ENCODE results near the gene RAB7B. TPM values are rescaled to one million over a fixed set of nuclear protein-coding genes. Genes with fewer than 3 reads are reported as not detected.

RAB7B gene
- total RNA-seq, 1 donor from 2014 or later: not detected

DNA sequence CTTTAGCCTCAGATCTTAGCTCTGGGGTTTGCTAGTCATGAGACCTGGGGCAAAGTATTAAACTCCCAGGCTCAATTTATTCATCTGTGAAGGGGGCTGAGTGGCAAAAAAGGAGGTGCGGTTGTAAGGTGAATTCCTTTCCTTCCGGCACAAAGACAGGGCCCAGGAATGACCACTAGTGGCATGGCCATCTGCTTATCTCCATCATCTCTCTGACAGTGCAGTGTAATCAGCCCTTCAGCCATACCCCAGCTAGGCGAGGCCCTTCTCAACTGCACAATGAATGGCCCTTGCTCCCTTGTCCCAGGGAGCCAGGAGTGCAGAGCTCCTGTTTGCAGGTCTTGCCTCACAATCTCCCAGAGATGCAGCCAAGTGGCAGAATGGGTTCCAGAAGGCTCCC is 54.3 kb downstream of the RAB7B start:
- Histone ChIP-seq H4K20me1 (ENCODE audit: low read depth) (no peaks in the 10 kb centered on the region), H3F3A (ENCODE audit: low read depth) (no peaks in the 10 kb centered on the region), H3K9ac (no peak overlapping the region), H3K4me2 (no peak overlapping the region), H3K27ac (no peak overlapping the region), H3K4me3 (no peak overlapping the region), H3K79me2 (ENCODE audit: low read depth) (no peaks in the 10 kb centered on the region), H3K27me3 (no peaks in the 10 kb centered on the region), H2AFZ (replicated peaks) (no peak overlapping the region), H3K36me3 (no peaks in the 10 kb centered on the region), H3K4me1 (peaks cover under 1% of the 10 kb centered on the region), H3K9me3 (ENCODE audit: low read depth) (no peaks in the 10 kb centered on the region)
- Mint-ChIP-seq H3K27me3 (ENCODE audit: insufficient read depth, low read depth) (peaks cover 5% of the 10 kb centered on the region), H3K27ac (no peak overlapping the region), H3K9me3 (no peaks in the 10 kb centered on the region), H3K4me1 (peaks cover 8% of the 10 kb centered on the region), H3K4me3 (no peak overlapping the region), H3K36me3 (no peaks in the 10 kb centered on the region)
- TF ChIP-seq EZH2 (IDR thresholded peaks at IDR 0.05) (no peak), EZH2phosphoT487 (IDR thresholded peaks at IDR 0.05) (no peak)
- TF ChIP-seq, protein P1, sequence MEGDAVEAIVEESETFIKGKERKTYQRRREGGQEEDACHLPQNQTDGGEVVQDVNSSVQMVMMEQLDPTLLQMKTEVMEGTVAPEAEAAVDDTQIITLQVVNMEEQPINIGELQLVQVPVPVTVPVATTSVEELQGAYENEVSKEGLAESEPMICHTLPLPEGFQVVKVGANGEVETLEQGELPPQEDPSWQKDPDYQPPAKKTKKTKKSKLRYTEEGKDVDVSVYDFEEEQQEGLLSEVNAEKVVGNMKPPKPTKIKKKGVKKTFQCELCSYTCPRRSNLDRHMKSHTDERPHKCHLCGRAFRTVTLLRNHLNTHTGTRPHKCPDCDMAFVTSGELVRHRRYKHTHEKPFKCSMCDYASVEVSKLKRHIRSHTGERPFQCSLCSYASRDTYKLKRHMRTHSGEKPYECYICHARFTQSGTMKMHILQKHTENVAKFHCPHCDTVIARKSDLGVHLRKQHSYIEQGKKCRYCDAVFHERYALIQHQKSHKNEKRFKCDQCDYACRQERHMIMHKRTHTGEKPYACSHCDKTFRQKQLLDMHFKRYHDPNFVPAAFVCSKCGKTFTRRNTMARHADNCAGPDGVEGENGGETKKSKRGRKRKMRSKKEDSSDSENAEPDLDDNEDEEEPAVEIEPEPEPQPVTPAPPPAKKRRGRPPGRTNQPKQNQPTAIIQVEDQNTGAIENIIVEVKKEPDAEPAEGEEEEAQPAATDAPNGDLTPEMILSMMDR (IDR thresholded peaks at IDR 0.05): no peak
- no peak for DNase-seq (ENCODE audit: low spot score)

DNA sequence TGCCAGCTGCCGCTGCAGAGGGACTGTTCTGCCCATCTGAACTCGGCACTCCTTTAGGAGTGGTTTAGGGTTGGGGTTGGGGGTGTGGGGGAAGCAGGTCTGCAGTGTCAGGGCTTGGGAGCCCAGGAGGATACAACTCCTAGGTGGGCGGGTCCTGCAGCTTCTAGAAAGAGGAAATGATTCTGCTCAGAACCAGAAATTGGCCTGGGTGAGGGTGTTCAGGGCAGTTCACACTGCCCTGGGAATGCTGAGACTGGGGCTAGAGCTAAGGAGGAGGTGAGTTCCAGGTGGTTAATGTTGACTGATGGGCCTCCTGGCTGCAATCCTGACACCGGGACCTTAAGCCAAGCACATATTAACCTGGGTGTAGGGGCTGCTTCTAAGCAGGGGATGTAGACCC is 55.2 kb downstream of the RAB7B start:
- Mint-ChIP-seq H3K9me3 (no peaks in the 10 kb centered on the region), H3K4me1 (peaks cover 10% of the 10 kb centered on the region), H3K27me3 (ENCODE audit: insufficient read depth, low read depth) (peaks cover 7% of the 10 kb centered on the region), H3K36me3 (no peaks in the 10 kb centered on the region), H3K27ac (no peak overlapping the region), H3K4me3 (no peak overlapping the region)
- H3K27ac ChIP-seq: no peak overlapping the region
- H3K4me3 ChIP-seq: no peak overlapping the region
- no peaks in the 10 kb centered on the region for H3K27me3 ChIP-seq
- TF ChIP-seq EZH2 (IDR thresholded peaks at IDR 0.05) (no peak), EZH2phosphoT487 (IDR thresholded peaks at IDR 0.05) (no peak)
- TF ChIP-seq, protein P1 (IDR thresholded peaks at IDR 0.05): no peak
- DNase-seq (ENCODE audit: low spot score): no peak
- no peaks in the 10 kb centered on the region for H3K9me3 ChIP-seq (ENCODE audit: low read depth)
- no peaks in the 10 kb centered on the region for H3K36me3 ChIP-seq
- no peak overlapping the region for H2AFZ ChIP-seq (replicated peaks)
- no peaks in the 10 kb centered on the region for H3K79me2 ChIP-seq (ENCODE audit: low read depth)
- H3K4me1 ChIP-seq: peaks cover 9% of the 10 kb centered on the region
- H3F3A ChIP-seq (ENCODE audit: low read depth): no peaks in the 10 kb centered on the region
- H3K4me2 ChIP-seq: no peak overlapping the region
- no peak overlapping the region for H3K9ac ChIP-seq
- H4K20me1 ChIP-seq (ENCODE audit: low read depth): no peaks in the 10 kb centered on the region

DNA sequence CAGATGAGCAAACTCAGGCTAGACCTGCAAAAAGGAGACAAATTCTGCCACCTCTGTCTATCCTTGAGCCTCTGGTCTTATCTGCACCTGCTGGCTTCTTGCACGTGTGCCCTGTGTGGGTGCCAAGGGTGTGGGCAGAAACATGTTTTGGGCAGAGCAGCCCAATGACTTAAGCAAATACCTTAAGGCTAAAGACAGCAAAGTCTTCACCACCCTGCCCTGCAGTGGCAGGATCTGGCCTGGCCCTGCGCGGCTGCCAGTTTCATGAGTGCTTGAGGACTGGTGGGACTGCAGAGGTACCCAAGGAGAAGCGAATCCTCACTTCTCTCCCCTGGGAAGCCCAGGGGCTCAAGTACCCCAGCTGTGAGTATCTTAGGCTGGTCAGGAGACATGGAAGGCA is 56.2 kb downstream of the RAB7B start:
- Histone ChIP-seq H3K9ac (no peak overlapping the region), H3K4me3 (no peak overlapping the region), H4K20me1 (ENCODE audit: low read depth) (no peaks in the 10 kb centered on the region), H3K4me2 (no peak overlapping the region), H3F3A (ENCODE audit: low read depth) (no peaks in the 10 kb centered on the region), H3K27me3 (no peaks in the 10 kb centered on the region), H3K27ac (no peak overlapping the region), H3K79me2 (ENCODE audit: low read depth) (no peaks in the 10 kb centered on the region), H2AFZ (replicated peaks) (no peak overlapping the region), H3K4me1 (peaks cover 12% of the 10 kb centered on the region), H3K36me3 (no peaks in the 10 kb centered on the region), H3K9me3 (ENCODE audit: low read depth) (no peaks in the 10 kb centered on the region)
- H3K27ac Mint-ChIP-seq: no peak overlapping the region
- H3K9me3 Mint-ChIP-seq: no peaks in the 10 kb centered on the region
- no peak for DNase-seq (ENCODE audit: low spot score)
- no peak for TF ChIP-seq EZH2phosphoT487 (IDR thresholded peaks at IDR 0.05)
- no peak for TF ChIP-seq EZH2 (IDR thresholded peaks at IDR 0.05)
- TF ChIP-seq, protein P1 (IDR thresholded peaks at IDR 0.05): no peak
- no peak overlapping the region for H3K4me3 Mint-ChIP-seq
- peaks cover 17% of the 10 kb centered on the region for H3K4me1 Mint-ChIP-seq
- H3K27me3 Mint-ChIP-seq (ENCODE audit: insufficient read depth, low read depth): peaks cover 7% of the 10 kb centered on the region
- H3K36me3 Mint-ChIP-seq: no peaks in the 10 kb centered on the region

Data from neural progenitor cell (in vitro differentiated cells).